ENCODE measurements around the gene ZNF385C. TPM values are rescaled to one million over a fixed set of nuclear protein-coding genes. Genes with fewer than 3 reads are reported as not detected.

ZNF385C gene
- total RNA-seq, 2 donors from 2014 or later, result 1.3 TPM; not detected in 1

- Histone ChIP-seq H3K27ac (no peak overlapping the region), H3K4me1 (peaks cover 16% of the 10 kb centered on the region), H3K36me3 (replicated peaks in 1 of 2; ENCODE audit: insufficient read depth in 1 of 2, low read depth in 2 of 2) (no peaks in the 10 kb centered on the region), H3K27me3 (no peaks in the 10 kb centered on the region), H3K4me3 (no peak overlapping the region), H3K9me3 (no peaks in the 10 kb centered on the region)
- no peak for TF ChIP-seq POLR2A (IDR thresholded peaks at IDR 0.05)
- TF ChIP-seq CTCF (IDR thresholded peaks at IDR 0.05), result no peak
- DNase-seq (peak; percentile 35 to 79 (median 70)), ATAC-seq (no peak)
- intact Hi-C loops (cut with DNase I), result no loop called here
- WGBS, 2 donors, result 44 to 78% methylated on average over 27 to 49 of the region's 51 CpGs
Measured at GRCh38 chr17:42107597-42108576, 9.6 kb upstream of the ZNF385C start.

- 62 to 78% methylated on average over 6 of the region's 6 CpGs for whole genome bisulfite sequencing, 2 donors
- Histone ChIP-seq H3K27me3 (no peaks in the 10 kb centered on the region), H3K4me3 (no peak overlapping the region), H3K4me1 (peaks cover 13% of the 10 kb centered on the region), H3K27ac (no peak overlapping the region), H3K9me3 (no peaks in the 10 kb centered on the region), H3K36me3 (replicated peaks in 1 of 2; ENCODE audit: insufficient read depth in 1 of 2, low read depth in 2 of 2) (no peaks in the 10 kb centered on the region)
- intact Hi-C loops (cut with DNase I), result no loop called here
- DNase-seq (no peak), ATAC-seq (no peak)
- no peak for TF ChIP-seq CTCF (IDR thresholded peaks at IDR 0.05)
- TF ChIP-seq POLR2A (IDR thresholded peaks at IDR 0.05), result no peak
Measured at GRCh38 chr17:42107124-42107523, 8.9 kb upstream of the ZNF385C start.

- H3K36me3 ChIP-seq (replicated peaks in 1 of 2; ENCODE audit: insufficient read depth in 1 of 2, low read depth in 2 of 2), result no peaks in the 10 kb centered on the region
- intact Hi-C loops (cut with DNase I), result no loop called here
- no peak overlapping the region for H3K4me3 ChIP-seq
- no peaks in the 10 kb centered on the region for H3K9me3 ChIP-seq
- H3K27me3 ChIP-seq, result no peaks in the 10 kb centered on the region
- TF ChIP-seq POLR2A (IDR thresholded peaks at IDR 0.05), result no peak
- no peak for TF ChIP-seq CTCF (IDR thresholded peaks at IDR 0.05)
- H3K27ac ChIP-seq, result no peak overlapping the region
- ATAC-seq (no peak), DNase-seq (no peak)
- H3K4me1 ChIP-seq, result peaks cover 7% of the 10 kb centered on the region
- 89 to 97% methylated on average over 2 of the region's 2 CpGs for WGBS, 2 donors
Measured at GRCh38 chr17:42106009-42106408, 7.7 kb upstream of the ZNF385C start.

- intact Hi-C loops (cut with DNase I), result no loop called here
- ATAC-seq, result no peak
Measured at GRCh38 chr17:42104264-42104663, 6.0 kb upstream of the ZNF385C start.

More at GRCh38 chr17:42104264-42104663, 6.0 kb upstream of the ZNF385C start:
- WGBS, 2 donors, result 68 to 72% methylated on average over 3 of the region's 3 CpGs
- DNase-seq, result no peak
- no peaks in the 10 kb centered on the region for H3K9me3 ChIP-seq
- no peak overlapping the region for H3K4me3 ChIP-seq
- no peak for TF ChIP-seq POLR2A (IDR thresholded peaks at IDR 0.05)
- TF ChIP-seq CTCF (IDR thresholded peaks at IDR 0.05), result no peak
- H3K36me3 ChIP-seq (replicated peaks in 1 of 2; ENCODE audit: insufficient read depth in 1 of 2, low read depth in 2 of 2), result no peaks in the 10 kb centered on the region
- H3K27ac ChIP-seq, result no peak overlapping the region
- peaks cover 4% of the 10 kb centered on the region for H3K4me1 ChIP-seq
- H3K27me3 ChIP-seq, result no peaks in the 10 kb centered on the region

All from body of pancreas (tissue), 4 donors.